Stimulated activated CD4-positive, alpha-beta T cell treated with anti-CD3 and anti-CD28 coated beads, Interleukin-1b, Interleukin-23, amount 100 ng/mL, for 48 hours (primary cell): ENCODE data around the gene PARD3.
"Not testable (repeated sequence)": the region's sequence is repeated elsewhere in the genome, so short reads cannot be mapped to it uniquely, and the experiment has no call there.

ENCODE experiments used
- DNase-seq: peaks from one replicate; pipeline ENCODE4 v3.0.0-alpha.2; 2020

PARD3 gene

GRCh38 chr10:34795334-34795733 is 19.8 kb downstream of the PARD3 start:
- DNase-seq, result no peak

- DNase-seq, result no peak
Observed at GRCh38 chr10:34794835-34795234, 20.3 kb downstream of the PARD3 start.

DNA sequence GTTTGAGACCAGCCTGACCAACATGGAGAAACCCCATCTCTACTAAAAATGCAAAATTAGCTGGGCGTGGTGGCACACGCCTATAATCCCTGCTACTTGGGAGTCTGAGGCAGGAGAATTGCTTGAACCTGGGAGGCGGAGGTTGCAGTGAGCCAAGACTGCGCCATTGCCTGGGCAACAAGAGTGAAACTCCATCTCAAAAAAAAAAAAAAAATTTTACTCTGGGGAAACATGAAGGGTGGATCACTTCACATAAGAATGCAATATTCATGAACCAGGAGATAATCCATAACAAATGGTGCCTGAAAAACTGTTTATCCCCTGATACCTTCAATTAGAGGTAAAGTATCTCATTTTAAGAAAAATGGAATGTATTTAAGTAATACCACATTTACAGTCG is 21.5 kb downstream of the PARD3 start:
- DNase-seq, result not testable (repeated sequence)

- DNase-seq, result no peak
Observed at GRCh38 chr10:34792881-34793280, 22.2 kb downstream of the PARD3 start.

DNA sequence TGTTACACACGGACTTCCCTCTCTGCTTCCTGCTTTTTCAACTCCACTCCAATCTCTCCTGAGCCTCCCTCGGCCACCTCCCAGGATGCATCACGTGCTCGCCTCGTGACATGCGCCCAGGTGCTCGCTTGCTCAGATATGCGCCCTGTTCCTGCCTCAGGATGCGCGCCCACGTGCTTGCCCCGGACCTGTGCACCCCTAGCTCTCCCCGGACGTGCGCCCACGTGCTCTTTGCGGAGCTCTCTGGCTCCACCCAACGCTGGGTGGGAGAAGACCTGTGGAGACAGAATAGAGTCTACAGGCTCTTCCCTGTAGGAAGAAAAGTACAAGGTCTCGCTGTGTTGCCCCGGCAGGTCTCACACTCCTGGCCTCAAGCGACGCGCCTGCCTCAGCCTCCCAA is 23.1 kb downstream of the PARD3 start:
- no peak for DNase-seq

- DNase-seq, result no peak
Observed at GRCh38 chr10:34791228-34791627, 23.9 kb downstream of the PARD3 start.

GRCh38 chr10:34789966-34790506 is 25.1 kb downstream of the PARD3 start:
- DNase-seq, result no peak

DNA sequence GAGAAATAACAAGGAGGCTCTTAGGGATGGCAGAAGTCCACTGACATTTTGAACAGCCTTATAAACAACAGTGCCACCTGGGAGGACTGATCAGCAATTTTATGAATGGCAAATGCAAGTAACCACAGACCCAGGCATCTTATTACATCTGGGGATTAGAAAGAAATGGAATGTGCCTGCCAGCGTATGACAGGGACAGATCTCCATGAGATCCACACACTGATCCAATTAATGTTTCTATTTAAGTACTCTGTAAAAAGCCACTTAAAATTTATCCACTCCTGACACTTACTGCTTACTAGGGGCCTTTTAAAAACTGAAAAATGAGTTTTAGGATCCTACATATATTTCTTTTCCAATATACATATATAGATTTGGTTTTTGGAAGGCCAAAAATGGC is 28.6 kb downstream of the PARD3 start:
- no peak for DNase-seq

DNA sequence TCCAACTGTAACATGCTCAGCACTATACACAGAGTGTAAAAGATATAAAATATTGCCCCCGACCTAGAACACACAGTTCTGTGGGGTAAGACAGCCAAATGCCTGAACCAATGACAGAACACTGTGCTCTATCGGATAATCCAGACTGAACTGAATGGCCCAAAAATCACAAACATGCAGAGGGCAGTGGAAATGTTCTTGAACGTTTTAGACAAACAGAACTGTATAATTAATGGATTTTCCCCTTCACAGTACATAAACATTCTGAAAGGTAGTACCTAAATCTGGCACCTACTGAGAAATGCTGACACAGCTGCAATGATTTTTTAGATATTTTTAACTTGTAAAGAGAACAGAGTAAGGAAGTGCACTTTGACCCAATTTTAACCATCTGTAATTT is 33.4 kb downstream of the PARD3 start:
- no peak for DNase-seq

- no peak for DNase-seq
Observed at GRCh38 chr10:34780818-34781380, 34.2 kb downstream of the PARD3 start.

GRCh38 chr10:34778237-34778636 is 36.9 kb downstream of the PARD3 start:
- no peak for DNase-seq

- no peak for DNase-seq
Observed at GRCh38 chr10:34776090-34776690, 38.9 kb downstream of the PARD3 start.

- no peak for DNase-seq
Observed at GRCh38 chr10:34775044-34775637, 40.0 kb downstream of the PARD3 start.

- DNase-seq, result no peak
Observed at GRCh38 chr10:34773636-34774630, 41.2 kb downstream of the PARD3 start.

DNA sequence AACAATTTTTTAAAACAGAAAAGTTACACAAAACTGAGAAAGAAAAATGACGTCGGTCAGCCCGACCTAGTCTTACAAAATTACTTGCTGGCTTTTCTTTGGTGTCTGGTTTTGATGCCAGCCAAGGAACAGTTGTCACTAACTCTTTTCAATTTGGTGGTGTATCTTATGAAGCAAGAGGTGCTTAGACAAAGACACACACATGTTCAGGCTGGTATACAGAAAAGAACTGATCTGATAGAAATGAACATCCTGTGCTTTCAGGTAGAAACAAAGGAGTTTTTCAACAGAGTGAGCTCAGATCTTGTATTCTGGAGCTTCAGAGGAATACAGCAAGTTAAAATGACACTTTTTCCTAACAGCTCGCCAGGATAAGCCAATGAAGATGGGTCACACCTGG is 43.6 kb downstream of the PARD3 start:
- DNase-seq, result no peak

GRCh38 chr10:34771106-34771505 is 44.0 kb downstream of the PARD3 start:
- no peak for DNase-seq

GRCh38 chr10:34769899-34770298 is 45.2 kb downstream of the PARD3 start:
- DNase-seq, result no peak

DNA sequence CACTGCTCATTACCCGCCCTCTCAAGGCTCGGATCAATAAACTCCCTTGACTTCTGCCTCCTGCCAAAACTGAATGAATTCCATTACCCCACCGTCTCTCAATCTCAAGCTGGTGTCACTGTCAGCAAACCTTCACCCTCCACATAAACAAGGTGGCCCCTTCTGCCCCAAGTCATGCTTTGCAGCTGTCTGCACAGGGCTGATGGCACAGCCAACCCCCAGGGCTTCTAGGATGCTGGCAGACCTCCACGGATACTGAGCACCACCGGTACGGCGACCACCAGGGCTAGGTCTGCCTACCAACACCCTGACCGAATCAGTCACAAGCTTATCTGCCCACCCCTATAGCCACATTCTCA is 46.1 kb downstream of the PARD3 start:
- DNase-seq, result no peak

DNA sequence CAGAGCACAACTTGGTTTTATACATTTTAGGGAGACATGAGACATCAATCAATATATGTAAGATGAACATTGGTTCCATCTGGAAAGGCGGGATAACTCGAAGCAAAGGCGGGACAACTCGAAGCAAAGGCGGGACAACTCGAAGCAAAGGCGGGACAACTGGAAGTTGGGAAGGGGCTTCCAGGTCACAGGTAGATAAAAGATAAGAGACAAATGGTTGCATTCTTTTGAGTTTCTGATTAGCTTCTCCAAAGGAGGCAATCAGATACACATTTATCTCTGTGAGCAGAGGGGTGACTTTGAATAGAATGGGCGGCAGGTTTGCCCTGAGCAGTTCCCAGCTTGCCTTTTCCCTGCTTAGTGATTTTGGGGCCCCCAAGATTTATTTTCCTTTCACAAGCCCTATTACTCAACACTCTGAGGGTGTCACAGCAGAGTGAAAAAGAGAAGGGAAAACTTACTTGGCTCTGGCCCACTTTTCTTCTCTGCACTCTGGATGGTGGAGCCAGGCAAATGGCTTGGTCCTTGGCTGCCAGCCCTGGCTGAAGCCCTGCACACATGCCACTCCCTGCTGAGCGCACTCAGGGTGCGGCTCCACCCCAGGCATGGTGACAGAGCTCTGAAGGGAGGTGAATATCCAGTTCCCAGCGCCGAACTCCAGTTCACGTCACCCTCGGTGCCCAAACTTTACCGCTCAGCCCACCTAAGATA is 46.7 kb downstream of the PARD3 start:
- no peak for DNase-seq

DNA sequence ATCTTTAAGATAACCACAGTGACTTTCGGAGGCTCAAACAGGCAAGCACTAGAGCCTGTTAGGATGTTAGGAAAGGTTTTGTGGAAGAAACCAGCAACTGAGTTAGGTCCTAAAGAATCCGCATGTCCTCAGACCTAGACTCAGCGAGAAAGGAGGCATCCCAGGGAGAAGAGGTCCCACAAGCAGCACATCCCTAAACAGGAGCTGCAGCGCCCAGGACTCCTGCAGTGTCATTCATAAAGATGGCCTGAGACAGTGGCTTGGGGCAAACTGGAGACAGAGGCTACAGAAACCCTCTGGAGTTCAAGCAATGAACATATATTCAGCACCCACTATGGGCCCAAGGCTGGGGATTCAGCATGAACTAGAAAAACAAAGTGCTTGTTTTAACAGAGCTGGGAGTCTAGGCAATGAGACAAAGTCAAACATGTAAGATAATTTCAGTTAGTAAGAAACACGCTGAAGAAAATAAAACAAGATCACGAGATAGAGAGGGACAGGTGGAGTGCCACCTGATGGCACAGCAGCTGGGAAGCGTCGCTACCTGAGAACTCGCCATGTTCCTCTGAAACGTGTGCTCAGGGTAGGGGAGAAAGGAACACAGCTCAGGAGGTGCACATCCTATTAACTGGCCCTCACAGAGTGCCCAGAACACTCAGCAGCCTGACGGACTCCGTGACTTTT is 48.1 kb downstream of the PARD3 start:
- DNase-seq, result no peak

- no peak for DNase-seq
Observed at GRCh38 chr10:34766266-34766600, 48.9 kb downstream of the PARD3 start.

DNA sequence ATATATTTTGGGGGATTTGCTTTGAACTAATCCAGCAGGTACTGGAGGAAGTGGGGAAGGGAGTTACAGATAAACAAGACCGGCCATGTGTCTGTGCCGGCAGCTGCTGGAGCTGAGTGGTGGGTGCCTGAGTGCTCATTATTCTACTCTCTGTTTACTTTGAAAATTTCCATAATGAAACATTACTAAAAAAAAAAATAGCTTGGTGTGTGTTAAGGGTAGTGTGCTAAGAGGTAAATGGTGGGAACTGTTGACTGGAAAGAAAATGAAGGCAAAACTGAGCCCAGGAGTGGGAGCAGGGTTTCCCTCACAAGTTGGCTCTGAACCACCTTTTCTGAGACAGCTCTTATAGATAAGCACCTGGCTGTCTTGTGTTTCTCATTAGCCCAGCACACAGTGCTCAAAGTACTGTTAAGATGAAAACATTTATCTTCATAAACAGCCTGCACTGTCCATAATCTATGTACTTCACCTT is 50.6 kb downstream of the PARD3 start:
- no peak for DNase-seq
